Ishikawa (cell line): ENCODE measurements around the gene GID8.

Experiments used
- CEBPB ChIP-seq: IDR thresholded peaks from 2 replicates; pipeline ENCODE4 v1.6.1; 2012
- CREB1 ChIP-seq: IDR thresholded peaks from 2 replicates; pipeline ENCODE4 v1.6.1; 2012; ENCODE audit warnings: low read depth
- EP300 ChIP-seq: IDR thresholded peaks from 2 replicates; pipeline ENCODE4 v1.6.1; 2012; ENCODE audit warnings: borderline replicate concordance
- RAD21 ChIP-seq: IDR thresholded peaks from 2 replicates; pipeline ENCODE4 v1.6.1; 2012; ENCODE audit warnings: low read depth
- REST ChIP-seq: IDR thresholded peaks from 2 replicates; pipeline ENCODE4 v1.6.1; 2012; ENCODE audit warnings: low read depth, mild to moderate bottlenecking
- ZBTB7A ChIP-seq: IDR thresholded peaks from 2 replicates; pipeline ENCODE4 v1.6.1; 2012; ENCODE audit warnings: low read depth
- TF ChIP-seq, protein P1 (sequence below): IDR thresholded peaks from 2 replicates; pipeline ENCODE4 v1.6.1; 2012
- TF ChIP-seq, protein P2 (sequence below): IDR thresholded peaks from 2 replicates; pipeline ENCODE4 v1.6.1; 2012

DNA sequence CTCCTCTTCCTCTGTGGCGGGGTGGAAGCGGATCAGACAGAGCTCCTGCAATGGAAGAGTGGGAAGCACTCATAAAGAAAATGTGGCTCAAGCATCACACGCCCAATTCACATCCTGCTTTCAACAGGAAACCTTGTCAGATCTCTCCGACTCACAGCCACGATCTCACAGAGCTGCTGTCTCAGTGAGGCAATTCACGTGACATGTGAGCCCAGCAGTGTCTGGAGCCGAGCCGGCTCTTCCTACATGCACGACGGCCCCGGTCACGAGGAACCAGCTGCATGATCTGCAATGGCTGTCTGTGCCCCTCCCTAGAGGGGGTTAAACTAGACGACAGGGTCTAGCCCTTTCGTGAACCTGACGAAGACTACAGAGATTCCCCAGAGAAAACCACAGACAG is 46.8 kb upstream of the GID8 start:
- no peak for TF ChIP-seq REST
- TF ChIP-seq CREB1 = no peak
- TF ChIP-seq, protein P1, sequence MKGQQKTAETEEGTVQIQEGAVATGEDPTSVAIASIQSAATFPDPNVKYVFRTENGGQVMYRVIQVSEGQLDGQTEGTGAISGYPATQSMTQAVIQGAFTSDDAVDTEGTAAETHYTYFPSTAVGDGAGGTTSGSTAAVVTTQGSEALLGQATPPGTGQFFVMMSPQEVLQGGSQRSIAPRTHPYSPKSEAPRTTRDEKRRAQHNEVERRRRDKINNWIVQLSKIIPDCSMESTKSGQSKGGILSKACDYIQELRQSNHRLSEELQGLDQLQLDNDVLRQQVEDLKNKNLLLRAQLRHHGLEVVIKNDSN = no peak
- TF ChIP-seq, protein P2, sequence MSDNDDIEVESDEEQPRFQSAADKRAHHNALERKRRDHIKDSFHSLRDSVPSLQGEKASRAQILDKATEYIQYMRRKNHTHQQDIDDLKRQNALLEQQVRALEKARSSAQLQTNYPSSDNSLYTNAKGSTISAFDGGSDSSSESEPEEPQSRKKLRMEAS = no peak
- TF ChIP-seq EP300 = no peak
- TF ChIP-seq ZBTB7A = no peak
- no peak for TF ChIP-seq CEBPB
- TF ChIP-seq RAD21 = no peak
